ENCODE results near the gene KCNT1. TPM values are rescaled to one million over a fixed set of nuclear protein-coding genes. Genes with fewer than 3 reads are reported as not detected.

KCNT1 gene
- polyA plus RNA-seq (ENCODE audit: low read depth in 6 of 6): not detected

DNA sequence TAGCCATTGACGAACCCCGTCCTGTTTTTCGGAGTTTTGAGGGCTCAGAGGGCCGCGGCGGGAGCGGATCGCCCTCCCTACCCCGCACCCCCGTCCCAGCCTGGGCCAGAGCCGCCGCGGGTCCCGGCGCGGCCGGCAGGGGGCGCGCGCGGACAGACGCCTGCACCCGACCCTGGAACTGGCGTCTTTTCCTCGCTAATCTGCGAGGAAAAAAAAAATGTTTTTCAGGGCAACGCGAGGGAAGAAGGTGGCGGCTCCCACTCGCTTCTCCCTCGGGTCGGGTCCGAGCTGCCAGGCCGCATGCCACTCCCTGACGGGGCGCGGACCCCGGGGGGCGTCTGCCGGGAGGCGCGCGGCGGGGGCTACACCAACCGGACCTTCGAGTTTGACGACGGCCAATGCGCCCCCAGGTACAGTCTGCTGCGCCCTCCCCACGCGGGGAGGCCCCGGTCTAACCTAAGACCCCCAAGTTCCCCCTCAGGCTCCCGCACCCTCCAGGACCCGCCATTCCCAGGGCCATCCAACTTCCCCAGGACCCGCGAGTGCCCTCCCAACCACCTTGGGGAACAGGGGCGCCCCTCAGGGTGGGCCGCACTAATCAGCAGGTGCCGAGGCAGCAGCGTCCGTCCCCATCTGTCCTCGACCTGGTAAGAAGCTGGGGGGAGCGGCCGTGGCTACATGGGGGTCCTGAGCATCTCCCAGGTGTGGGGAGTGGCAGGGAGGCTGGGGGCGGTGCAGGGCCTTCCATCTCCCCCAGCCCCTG, at the start of gene KCNT1:
Gene KCNT1 (plus strand): TSS at position 227 of the 763 bp plus-strand sequence. CDS start 74 bp downstream, at position 301.
- H3K4me1 Mint-ChIP-seq: no peaks in the 10 kb centered on the region
- DNase-seq: peak; percentile 35
- H3K27me3 Mint-ChIP-seq: peaks cover 0 to 35% (median 24%) of the 10 kb centered on the region in 3 donors
- peak in 1 of 2 donors; percentile 47 for ATAC-seq (ENCODE audit: low read depth in 2 of 2)
- no peaks in the 10 kb centered on the region for H3K36me3 Mint-ChIP-seq
- no peak within 1 kb of the TSS for H3K4me3 Mint-ChIP-seq
- H3K9me3 Mint-ChIP-seq: no peaks in the 10 kb centered on the region
- no peak within 1 kb of the TSS for H3K27ac Mint-ChIP-seq

DNA sequence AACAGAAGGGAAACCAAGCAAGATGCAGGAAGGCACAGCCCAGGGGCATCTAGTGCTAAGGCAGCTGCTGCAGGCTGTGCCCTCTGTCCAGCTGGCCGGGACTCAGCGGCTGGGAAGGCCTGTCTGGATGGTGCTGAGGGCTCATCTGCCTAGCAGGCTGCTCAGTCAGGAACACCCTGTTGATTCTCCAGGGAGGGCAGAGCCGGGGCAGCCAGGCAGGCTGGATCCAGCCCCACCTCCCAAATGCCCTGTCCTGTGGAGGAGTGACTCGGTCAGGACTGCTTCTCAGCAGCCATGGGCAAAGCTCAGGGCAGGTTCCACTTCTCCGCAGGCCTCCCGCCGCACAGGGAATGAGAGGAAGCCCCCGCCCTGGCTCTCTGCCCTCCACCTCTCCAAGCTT, 46.7 kb upstream of the KCNT1 start:
- peaks cover 0 to 4% of the 10 kb centered on the region in 2 donors for H3K36me3 Mint-ChIP-seq
- ATAC-seq (ENCODE audit: low read depth in 2 of 2) (no peak), DNase-seq (no peak)
- H3K27ac Mint-ChIP-seq: no peak overlapping the region
- H3K9me3 Mint-ChIP-seq: peaks cover 2 to 12% (median 6%) of the 10 kb centered on the region in 7 donors
- H3K4me1 Mint-ChIP-seq: no peaks in the 10 kb centered on the region
- H3K4me3 Mint-ChIP-seq: no peak overlapping the region
- H3K27me3 Mint-ChIP-seq: peaks cover 14 to 18% (median 15%) of the 10 kb centered on the region in 3 donors

- ATAC-seq (ENCODE audit: low read depth in 2 of 2): no peak
- H3K4me1 Mint-ChIP-seq: no peaks in the 10 kb centered on the region
- peaks cover 12 to 14% (median 14%) of the 10 kb centered on the region in 3 donors for H3K27me3 Mint-ChIP-seq
- H3K27ac Mint-ChIP-seq: no peak overlapping the region
- H3K4me3 Mint-ChIP-seq: no peak overlapping the region
- no peak for DNase-seq
- peaks cover 0 to 3% (median 2%) of the 10 kb centered on the region in 7 donors for H3K9me3 Mint-ChIP-seq
- no peaks in the 10 kb centered on the region for H3K36me3 Mint-ChIP-seq
Observed at GRCh38 chr9:135657416-135657815, 44.6 kb upstream of the KCNT1 start.

GRCh38 chr9:135659252-135659651, 42.7 kb upstream of the KCNT1 start:
- H3K27ac Mint-ChIP-seq: no peak overlapping the region
- H3K9me3 Mint-ChIP-seq: peaks cover 0 to 3% (median 0%) of the 10 kb centered on the region in 7 donors
- peaks cover 11 to 20% (median 14%) of the 10 kb centered on the region in 3 donors for H3K27me3 Mint-ChIP-seq
- H3K4me3 Mint-ChIP-seq: no peak overlapping the region
- H3K36me3 Mint-ChIP-seq: no peaks in the 10 kb centered on the region
- no peak for DNase-seq
- no peaks in the 10 kb centered on the region for H3K4me1 Mint-ChIP-seq
- no peak for ATAC-seq (ENCODE audit: low read depth in 2 of 2)

DNA sequence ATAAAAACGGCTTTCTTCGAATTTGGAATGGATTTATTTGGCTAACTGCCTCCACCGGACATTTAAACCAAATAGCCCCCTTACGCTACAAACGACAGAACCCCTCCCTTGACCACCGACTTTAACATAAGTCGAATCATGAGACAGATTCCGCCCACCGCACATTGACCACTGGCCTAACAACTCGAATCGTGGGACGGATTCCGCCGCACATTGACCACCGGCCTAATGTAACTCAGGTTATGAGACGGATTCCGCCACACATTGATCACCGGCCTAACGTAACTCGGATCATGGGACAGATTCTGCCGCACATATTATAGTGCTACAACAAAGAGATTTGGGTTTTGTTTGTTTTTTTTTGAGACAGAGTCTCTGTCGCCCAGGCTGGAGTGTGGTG, 41.6 kb upstream of the KCNT1 start:
- H3K4me3 Mint-ChIP-seq: no peak overlapping the region
- no peak for ATAC-seq (ENCODE audit: low read depth in 2 of 2)

GRCh38 chr9:135661816-135662560, 40.0 kb upstream of the KCNT1 start:
- Mint-ChIP-seq H3K9me3 (peaks cover 0 to 3% (median 0%) of the 10 kb centered on the region in 7 donors), H3K27ac (peak overlapping the region in 1 of 6 donors; percentile 15)

More for the DNA sequence above, 41.6 kb upstream of the KCNT1 start:
- H3K27ac Mint-ChIP-seq: no peak overlapping the region
- peaks cover 0 to 3% (median 0%) of the 10 kb centered on the region in 7 donors for H3K9me3 Mint-ChIP-seq
- no peaks in the 10 kb centered on the region for H3K4me1 Mint-ChIP-seq
- peaks cover 6 to 18% (median 13%) of the 10 kb centered on the region in 3 donors for H3K27me3 Mint-ChIP-seq
- no peak for DNase-seq
- no peaks in the 10 kb centered on the region for H3K36me3 Mint-ChIP-seq

GRCh38 chr9:135662758-135663450, 39.1 kb upstream of the KCNT1 start, which contains the start of gene LCN9:
TSS of gene LCN9 (plus strand) at chr9:135663309. CDS start at chr9:135663322, 13 bp downstream.
- H3K27me3 Mint-ChIP-seq: peaks cover 3 to 12% (median 4%) of the 10 kb centered on the region in 3 donors
- H3K27ac Mint-ChIP-seq: no peak within 1 kb of the TSS
- DNase-seq (no peak), ATAC-seq (ENCODE audit: low read depth in 2 of 2) (no peak)
- H3K9me3 Mint-ChIP-seq: peaks cover 0 to 3% (median 0%) of the 10 kb centered on the region in 7 donors
- H3K36me3 Mint-ChIP-seq: no peaks in the 10 kb centered on the region
- H3K4me3 Mint-ChIP-seq: no peak within 1 kb of the TSS
- no peaks in the 10 kb centered on the region for H3K4me1 Mint-ChIP-seq

More at GRCh38 chr9:135661816-135662560, 40.0 kb upstream of the KCNT1 start:
- DNase-seq (no peak), ATAC-seq (ENCODE audit: low read depth in 2 of 2) (no peak)
- no peaks in the 10 kb centered on the region for H3K36me3 Mint-ChIP-seq
- H3K4me1 Mint-ChIP-seq: no peaks in the 10 kb centered on the region
- peaks cover 6 to 12% (median 6%) of the 10 kb centered on the region in 3 donors for H3K27me3 Mint-ChIP-seq
- H3K4me3 Mint-ChIP-seq: no peak overlapping the region

DNA sequence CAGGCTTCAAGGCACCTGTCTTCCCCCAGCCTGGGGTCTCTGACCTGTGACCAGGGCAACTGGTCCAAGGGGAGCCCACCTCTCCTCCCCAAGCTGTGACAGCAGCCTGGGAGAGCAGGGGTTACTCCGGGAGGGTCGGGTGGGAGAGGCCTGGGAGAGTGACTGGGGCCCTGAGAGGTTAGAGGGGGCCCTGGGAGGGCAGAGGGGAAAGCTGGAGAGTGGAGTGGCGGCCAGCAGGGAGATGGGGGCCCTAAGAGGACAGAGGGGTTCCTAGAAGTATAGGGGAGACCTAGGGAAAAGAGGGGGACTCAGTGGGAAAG, 38.6 kb upstream of the KCNT1 start:
- peaks cover 0 to 3% (median 0%) of the 10 kb centered on the region in 7 donors for H3K9me3 Mint-ChIP-seq
- no peak overlapping the region for H3K27ac Mint-ChIP-seq
- peaks cover 0 to 12% (median 0%) of the 10 kb centered on the region in 3 donors for H3K27me3 Mint-ChIP-seq
- H3K4me1 Mint-ChIP-seq: no peaks in the 10 kb centered on the region
- DNase-seq (no peak), ATAC-seq (ENCODE audit: low read depth in 2 of 2) (no peak)
- H3K36me3 Mint-ChIP-seq: no peaks in the 10 kb centered on the region
- no peak overlapping the region for H3K4me3 Mint-ChIP-seq

DNA sequence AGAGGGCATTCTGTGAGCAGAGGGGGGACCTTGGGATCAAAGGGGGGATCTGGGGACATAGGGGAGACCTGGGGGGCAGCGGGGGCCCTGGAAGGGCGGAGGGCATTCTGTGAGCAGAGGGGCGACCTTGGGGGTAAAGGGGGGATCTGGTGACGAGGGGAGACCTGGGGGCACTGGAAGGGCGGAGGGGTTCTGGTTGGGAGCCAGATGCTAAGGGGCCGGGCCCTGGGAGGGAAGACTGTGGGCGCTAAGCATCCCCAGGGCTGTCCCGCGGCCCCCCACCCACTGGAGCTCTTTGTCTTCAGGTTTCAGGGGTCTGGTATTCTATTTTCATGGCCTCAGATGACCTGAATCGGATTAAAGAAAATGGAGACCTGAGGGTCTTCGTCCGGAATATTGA, 38.1 kb upstream of the KCNT1 start:
- H3K27me3 Mint-ChIP-seq: peaks cover 0 to 12% (median 0%) of the 10 kb centered on the region in 3 donors
- H3K36me3 Mint-ChIP-seq: no peaks in the 10 kb centered on the region
- H3K4me1 Mint-ChIP-seq: no peaks in the 10 kb centered on the region
- DNase-seq: no peak
- no peak overlapping the region for H3K27ac Mint-ChIP-seq
- no peak overlapping the region for H3K4me3 Mint-ChIP-seq
- H3K9me3 Mint-ChIP-seq: peaks cover 0 to 4% (median under 1%) of the 10 kb centered on the region in 7 donors
- no peak for ATAC-seq (ENCODE audit: low read depth in 2 of 2)

DNA sequence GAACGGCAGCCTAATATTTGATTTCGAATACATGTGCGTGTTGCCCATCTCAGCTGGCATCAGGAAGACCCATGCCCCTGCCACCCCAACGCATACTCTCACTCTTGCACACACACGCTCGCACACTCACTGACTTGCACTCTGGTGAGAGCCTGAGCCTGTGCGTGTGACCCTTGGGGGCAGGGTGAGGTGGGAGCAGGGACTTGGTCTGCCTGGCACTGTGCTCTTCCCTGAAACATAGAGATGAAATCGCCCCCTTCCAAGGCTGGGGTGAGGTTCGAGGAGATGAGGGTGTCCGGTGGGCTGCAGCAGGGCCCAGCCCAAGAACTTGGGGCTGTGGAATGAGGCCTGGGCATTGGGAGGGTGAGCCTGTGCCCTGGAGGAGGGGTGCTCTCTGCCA, 37.7 kb upstream of the KCNT1 start:
- Mint-ChIP-seq H3K27ac (no peak overlapping the region), H3K27me3 (peaks cover 0 to 12% (median 0%) of the 10 kb centered on the region in 3 donors), H3K36me3 (no peaks in the 10 kb centered on the region), H3K4me1 (no peaks in the 10 kb centered on the region), H3K4me3 (no peak overlapping the region), H3K9me3 (peaks cover 0 to 8% (median 4%) of the 10 kb centered on the region in 7 donors)
- no peak for DNase-seq
- ATAC-seq (ENCODE audit: low read depth in 2 of 2): no peak

DNA sequence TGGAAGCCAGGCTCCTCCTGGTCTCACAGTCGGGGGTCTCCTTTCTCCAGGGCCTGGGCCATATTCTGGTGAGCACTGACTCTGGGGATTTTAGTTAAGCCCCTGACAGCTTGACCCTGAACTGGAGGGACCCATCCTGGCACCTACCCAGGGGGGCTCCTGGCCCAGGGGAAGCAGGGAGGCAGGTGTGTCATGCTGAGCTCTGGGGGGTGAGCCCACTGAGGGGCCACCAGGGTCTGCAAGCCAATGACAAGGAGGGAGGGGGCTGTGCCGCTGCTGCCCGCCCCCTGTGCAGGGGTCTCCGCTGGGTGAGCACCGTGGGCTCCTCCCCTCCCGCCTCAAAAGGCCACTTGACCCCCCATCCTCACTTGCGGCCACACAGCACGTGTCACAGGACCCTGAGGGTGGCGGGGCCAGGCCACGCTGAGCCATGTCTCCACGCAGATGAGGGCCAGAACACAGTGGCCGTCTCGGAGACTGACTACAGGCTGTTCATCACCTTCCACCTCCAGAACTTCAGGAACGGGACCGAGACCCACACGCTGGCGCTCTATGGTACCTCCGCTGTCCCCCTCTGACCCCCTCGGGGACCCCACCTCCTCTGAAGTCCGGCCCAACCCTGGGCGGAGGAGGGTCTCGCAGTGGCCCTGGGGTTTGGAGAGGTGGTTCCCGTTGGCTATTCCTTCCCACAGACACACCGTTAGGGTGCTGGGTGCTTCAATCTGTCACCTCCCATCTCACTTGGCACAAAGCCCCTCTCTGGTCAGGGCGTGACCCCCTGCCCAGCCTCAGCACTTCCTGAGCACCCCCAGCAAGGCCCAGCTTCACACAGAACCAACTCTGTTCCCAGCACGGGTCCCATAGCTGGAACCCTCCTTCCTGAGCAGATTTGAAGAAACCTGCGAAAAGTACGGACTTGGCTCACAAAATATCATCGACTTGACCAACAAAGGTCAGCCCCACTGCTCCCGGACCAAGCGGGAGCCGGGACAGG, 36.9 kb upstream of the KCNT1 start:
- peaks cover 0 to 12% (median 0%) of the 10 kb centered on the region in 3 donors for H3K27me3 Mint-ChIP-seq
- DNase-seq: no peak
- H3K27ac Mint-ChIP-seq: no peak overlapping the region
- peaks cover 0 to 8% (median 4%) of the 10 kb centered on the region in 7 donors for H3K9me3 Mint-ChIP-seq
- ATAC-seq (ENCODE audit: low read depth in 2 of 2): no peak
- H3K4me3 Mint-ChIP-seq: no peak overlapping the region
- H3K36me3 Mint-ChIP-seq: no peaks in the 10 kb centered on the region
- H3K4me1 Mint-ChIP-seq: no peaks in the 10 kb centered on the region

DNA sequence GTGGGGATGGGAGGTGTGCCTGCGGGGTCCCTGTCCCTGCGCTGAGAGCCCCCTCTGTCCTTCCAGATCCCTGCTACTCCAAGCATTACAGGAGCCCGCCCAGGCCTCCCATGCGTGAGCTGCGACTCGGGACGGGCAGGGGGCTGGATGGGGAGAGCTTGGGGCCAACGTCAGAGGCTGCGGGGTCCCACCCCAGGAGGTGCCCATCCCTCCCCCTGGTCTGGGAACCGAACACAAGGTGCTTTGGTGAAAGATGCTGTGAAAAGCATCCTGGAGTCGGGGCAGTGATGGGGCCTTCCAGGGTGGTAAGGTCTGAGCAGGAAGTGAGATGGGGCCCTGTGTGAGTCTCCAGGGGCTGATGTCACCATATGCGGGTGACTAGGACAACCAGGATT, 36.2 kb upstream of the KCNT1 start:
- Mint-ChIP-seq H3K4me1 (no peaks in the 10 kb centered on the region), H3K27me3 (peaks cover 0 to 12% (median 0%) of the 10 kb centered on the region in 3 donors), H3K4me3 (no peak overlapping the region), H3K36me3 (no peaks in the 10 kb centered on the region), H3K9me3 (peaks cover 0 to 8% (median 4%) of the 10 kb centered on the region in 7 donors), H3K27ac (no peak overlapping the region)
- ATAC-seq (ENCODE audit: low read depth in 2 of 2) (no peak), DNase-seq (no peak)

Data from naive B cell (primary cell).